GM19324 (cell line): Measurements from ENCODE around the gene CYB5B.

ENCODE experiments used
- ATAC-seq: cut with Tn5 transposase; IDR thresholded peaks from one replicate; pipeline ENCODE4 v1.9.1; 2021; ENCODE audit warnings: mild to moderate bottlenecking, moderate library complexity; ENCODE audit not compliant: unreplicated experiment, low FRiP score

CYB5B gene

DNA sequence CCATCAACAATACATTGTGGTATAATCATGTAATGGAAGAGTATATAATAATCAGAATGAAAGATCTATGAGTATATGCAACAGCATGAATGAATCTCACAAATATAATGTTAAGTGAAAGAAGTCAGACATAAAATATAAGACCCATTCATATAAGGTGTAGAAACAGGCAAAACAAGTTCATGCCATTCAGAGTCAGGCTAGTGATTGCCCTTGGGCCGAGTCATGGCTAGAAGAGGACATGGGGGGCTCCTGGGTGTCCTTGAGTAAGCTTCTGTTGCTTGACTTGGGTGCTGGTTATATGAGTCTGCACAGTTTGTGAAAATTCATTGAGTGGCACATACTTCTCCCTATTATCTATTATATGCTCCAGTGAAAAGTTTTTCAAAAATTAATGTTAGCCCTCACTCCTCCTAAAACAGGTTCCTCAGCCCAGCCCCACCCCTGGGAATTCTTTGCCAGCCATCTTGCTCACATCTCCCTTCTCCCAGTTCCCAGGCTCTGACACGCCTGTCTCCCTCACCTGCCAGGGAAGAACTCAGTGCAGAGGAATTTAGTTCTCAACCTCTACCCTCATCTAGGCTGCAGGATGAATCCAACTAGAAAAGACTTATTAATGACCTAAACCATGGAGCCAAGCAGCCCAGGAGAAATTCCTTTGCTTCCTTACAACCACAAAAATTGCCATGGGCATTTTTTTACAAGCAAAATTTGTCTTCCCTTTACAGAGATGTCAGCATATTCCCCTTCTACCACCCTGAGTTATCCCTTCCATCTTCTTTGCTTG is 89.0 kb downstream of the CYB5B start:
- ATAC-seq, result no peak

DNA sequence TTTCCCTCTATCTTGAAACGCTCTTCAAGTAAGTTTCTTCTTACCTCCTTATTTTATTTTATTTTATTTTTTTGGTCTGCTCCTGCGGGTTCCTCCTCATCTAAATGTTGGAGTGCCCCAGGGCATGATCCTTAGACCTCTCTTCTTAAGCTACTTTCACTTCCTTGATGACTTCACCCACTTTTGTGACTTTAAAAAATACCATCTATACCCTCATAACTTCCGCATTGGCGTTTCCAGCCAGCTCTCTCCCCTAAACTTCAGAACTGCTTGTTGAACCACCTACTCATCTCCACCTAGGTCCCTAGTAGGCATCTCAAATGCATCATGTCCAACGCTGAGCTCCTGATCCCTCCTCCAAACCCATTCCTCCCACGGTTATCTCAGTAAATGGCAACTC is 89.9 kb downstream of the CYB5B start:
- no peak for ATAC-seq
